Upper lobe of left lung (tissue), 6 donors: ENCODE measurements around the gene SLC25A22. TPM values are rescaled to one million over a fixed set of nuclear protein-coding genes. Genes with fewer than 3 reads are reported as not detected.

Experiments used
- ATAC-seq, 2 donors: fragments of 200-7000 bp; cut with Tn5 transposase; one replicate each; pipeline ENCODE4 v1.9.1; 2022; ENCODE audit warnings: mild to moderate bottlenecking in 2 of 2, moderate library complexity in 2 of 2; ENCODE audit not compliant: low FRiP score in 2 of 2
- DNase-seq, 2 donors: peaks; one replicate each; pipeline ENCODE4 v3.0.0-alpha.2; 2019 to 2020
- H3K27ac ChIP-seq, 4 donors: fragments of 200-600 bp; sonication (generic); one replicate each; pipeline ENCODE4 v1.5.1; 2016 to 2019
- H3K27me3 ChIP-seq, 4 donors: fragments of 200-600 bp; sonication (generic); one replicate each; pipeline ENCODE4 v1.5.1; 2017 to 2019
- H3K36me3 ChIP-seq, 4 donors: fragments of 200-600 bp; sonication (generic); one replicate each; pipeline ENCODE4 v1.5.1; 2016 to 2019
- H3K4me1 ChIP-seq, 4 donors: fragments of 200-600 bp; sonication (generic); one replicate each; pipeline ENCODE4 v1.5.1; 2018 to 2019
- H3K4me3 ChIP-seq, 4 donors: fragments of 200-600 bp; sonication (generic); one replicate each; pipeline ENCODE4 v1.5.1; 2017 to 2019; ENCODE audit warnings: mild to moderate bottlenecking in 2 of 4, moderate library complexity in 1 of 4
- H3K9me3 ChIP-seq, 4 donors: fragments of 200-600 bp; sonication (generic); one replicate each; pipeline ENCODE4 v1.5.1; 2018 to 2019
- CTCF ChIP-seq, 6 experiments: fragments of 450-650 bp in 4 of 6; fragments of 200-600 bp in 2 of 6; sonication (generic) in 2 of 6; IDR thresholded peaks; one replicate each; pipeline ENCODE4 v1.5.1; 2016 to 2019; ENCODE audit warnings: antibody characterized with exemption in 6 of 6
- EP300 ChIP-seq, 4 donors: sonication (generic); formaldehyde crosslinking; IDR thresholded peaks; one replicate each; pipeline ENCODE4 v1.5.1; 2017; ENCODE audit warnings: antibody characterized with exemption in 4 of 4, control low read depth in 2 of 4
- POLR2A ChIP-seq, 4 donors: fragments of 450-650 bp; IDR thresholded peaks; one replicate each; pipeline ENCODE4 v1.5.1; 2016 to 2017; ENCODE audit warnings: antibody characterized with exemption in 4 of 4, mild to moderate bottlenecking in 2 of 4
- POLR2AphosphoS5 ChIP-seq, 2 donors: sonication (generic); formaldehyde crosslinking; IDR thresholded peaks; one replicate each; pipeline ENCODE4 v1.5.1; 2017; ENCODE audit warnings: antibody characterized with exemption in 2 of 2
- WGBS, 2 donors: methylation state at CpG; one replicate each; pipeline ENCODE4 v1.1.5; 2017 to 2018; 5-methylcytosine and 5-hydroxymethylcytosine counted together
- total RNA-seq, 6 donors: library from RNA; depleted of rRNA in 4 of 6; stranded (reverse); fragments of >200 nt in 4 of 6; gene quantifications; one replicate each; pipeline versions ENCODE4 v1.1.0 to v1.2.1, GENCODE V29; 2016 to 2021
- donor health status: DM: no; HTN: no; CAD: no; lungs with moderate emphysema.
- donor health status: DM: no; HTN: yes; CAD: no; lungs with severe emphysema.

Gene SLC25A22
- total RNA-seq, 6 donors from 2014 or later = 13.6 to 29.3 (median 22.3) TPM

- DNase-seq (peak in 1 of 2 donors; percentile 63), ATAC-seq (no peak)
- WGBS, 2 donors = 86 to 92% methylated on average over 21 to 23 of the region's 23 CpGs
- H3K27me3 ChIP-seq = no peaks in the 10 kb centered on the region
- peaks cover under 1 to 13% (median 2%) of the 10 kb centered on the region in 4 donors for H3K4me1 ChIP-seq
- peaks cover 5 to 63% (median 54%) of the 10 kb centered on the region in 4 donors for H3K36me3 ChIP-seq
- no peak for TF ChIP-seq EP300 (IDR thresholded peaks at IDR 0.05)
- TF ChIP-seq POLR2AphosphoS5 (IDR thresholded peaks at IDR 0.05) = no peak
- no peak for TF ChIP-seq CTCF (IDR thresholded peaks at IDR 0.05)
- TF ChIP-seq POLR2A (IDR thresholded peaks at IDR 0.05) = no peak
- H3K9me3 ChIP-seq = no peaks in the 10 kb centered on the region
- H3K4me3 ChIP-seq = no peak overlapping the region
- no peak overlapping the region for H3K27ac ChIP-seq
These were observed 28.0 kb downstream of the SLC25A22 start for GRCh38 chr11:769887-770641.

- peaks cover 15 to 65% (median 58%) of the 10 kb centered on the region in 4 donors for H3K36me3 ChIP-seq
These were observed 30.8 kb downstream of the SLC25A22 start for GRCh38 chr11:767238-767637.

GRCh38 chr11:766936-767210 is 31.2 kb downstream of the SLC25A22 start:
- Histone ChIP-seq H3K36me3 (peaks cover 16 to 65% (median 58%) of the 10 kb centered on the region in 4 donors), H3K27me3 (no peaks in the 10 kb centered on the region), H3K9me3 (no peaks in the 10 kb centered on the region), H3K4me1 (peaks cover 0 to 7% (median 6%) of the 10 kb centered on the region in 4 donors), H3K4me3 (no peak overlapping the region), H3K27ac (no peak overlapping the region)
- DNase-seq = no peak
- 94 to 100% methylated on average over 2 of the region's 2 CpGs for whole genome bisulfite sequencing, 2 donors
- no peak for ATAC-seq
- TF ChIP-seq CTCF (IDR thresholded peaks at IDR 0.05) (no peak), EP300 (IDR thresholded peaks at IDR 0.05) (no peak), POLR2AphosphoS5 (IDR thresholded peaks at IDR 0.05) (no peak), POLR2A (IDR thresholded peaks at IDR 0.05) (no peak)

More at GRCh38 chr11:767238-767637, 30.8 kb downstream of the SLC25A22 start:
- WGBS, 2 donors = 86 to 97% methylated on average over 10 to 11 of the region's 11 CpGs
- H3K9me3 ChIP-seq = no peaks in the 10 kb centered on the region
- no peaks in the 10 kb centered on the region for H3K27me3 ChIP-seq
- no peak overlapping the region for H3K4me3 ChIP-seq
- ATAC-seq (no peak), DNase-seq (peak in 1 of 2 donors; percentile 55)
- no peak for TF ChIP-seq CTCF (IDR thresholded peaks at IDR 0.05)
- TF ChIP-seq POLR2AphosphoS5 (IDR thresholded peaks at IDR 0.05) = no peak
- TF ChIP-seq POLR2A (IDR thresholded peaks at IDR 0.05) = no peak
- no peak for TF ChIP-seq EP300 (IDR thresholded peaks at IDR 0.05)
- H3K27ac ChIP-seq = no peak overlapping the region
- H3K4me1 ChIP-seq = peaks cover 0 to 6% (median 6%) of the 10 kb centered on the region in 4 donors

- Histone ChIP-seq H3K9me3 (no peaks in the 10 kb centered on the region), H3K4me3 (no peak overlapping the region), H3K36me3 (peaks cover 17 to 65% (median 58%) of the 10 kb centered on the region in 4 donors), H3K27ac (no peak overlapping the region), H3K4me1 (peaks cover 0 to 7% (median 6%) of the 10 kb centered on the region in 4 donors), H3K27me3 (no peaks in the 10 kb centered on the region)
- ATAC-seq = no peak
- WGBS, 2 donors = 84 to 85% methylated on average over 9 of the region's 11 CpGs
- no peak for DNase-seq
- TF ChIP-seq POLR2A (IDR thresholded peaks at IDR 0.05) (no peak), POLR2AphosphoS5 (IDR thresholded peaks at IDR 0.05) (no peak), CTCF (IDR thresholded peaks at IDR 0.05) (no peak), EP300 (IDR thresholded peaks at IDR 0.05) (no peak)
These were observed 31.8 kb downstream of the SLC25A22 start for GRCh38 chr11:766106-766935.
